Stomach (tissue), 9 donors: ENCODE results near the gene ALAD. TPM values are rescaled to one million over a fixed set of nuclear protein-coding genes. Genes with fewer than 3 reads are reported as not detected.
"Not testable (repeated sequence)": the region's sequence is repeated elsewhere in the genome, so short reads cannot be mapped to it uniquely, and the experiment has no call there.

Experiments
- DNase-seq, 2 donors: peaks; one replicate each; pipeline versions ENCODE4 v3.0.0 to v3.0.0-alpha.2; 2013 to 2019
- H3K27ac ChIP-seq, 5 donors: fragments of 200-600 bp in 4 of 5; sonication (generic) in 4 of 5; one replicate each; pipeline ENCODE4 v1.5.1; 2013 to 2019; ENCODE audit warnings: mild to moderate bottlenecking in 1 of 5, moderate library complexity in 1 of 5
- H3K27me3 ChIP-seq, 3 donors: fragments of 200-600 bp; sonication (generic); one replicate each; pipeline ENCODE4 v1.5.1; 2017 to 2019; ENCODE audit warnings: mixed run types in 1 of 3
- H3K36me3 ChIP-seq, 4 donors: fragments of 200-600 bp; sonication (generic); 1 replicate in 3 of 4; 2 replicates in 1 of 4; pipeline ENCODE4 v1.5.1; 2016 to 2019
- H3K4me1 ChIP-seq, 4 donors: fragments of 200-600 bp; sonication (generic); one replicate each; pipeline ENCODE4 v1.5.1; 2016 to 2019
- H3K4me3 ChIP-seq, 4 donors: fragments of 200-600 bp; sonication (generic) in 3 of 4; one replicate each; pipeline ENCODE4 v1.5.1; 2016 to 2019; ENCODE audit warnings: mild to moderate bottlenecking in 1 of 4
- H3K9me3 ChIP-seq, 4 donors: fragments of 200-600 bp; sonication (generic); one replicate each; pipeline ENCODE4 v1.5.1; 2016 to 2019
- CTCF ChIP-seq, 7 experiments: fragments of 450-650 bp in 4 of 7; fragments of 200-600 bp in 3 of 7; sonication (generic) in 3 of 7; IDR thresholded peaks; one replicate each; pipeline ENCODE4 v1.5.1; 2016 to 2019; ENCODE audit warnings: antibody characterized with exemption in 7 of 7, control low read depth in 2 of 7, mild to moderate bottlenecking in 1 of 7
- EP300 ChIP-seq: sonication (generic); formaldehyde crosslinking; IDR thresholded peaks from one replicate; pipeline ENCODE4 v1.6.1; 2017; ENCODE audit warnings: antibody characterized with exemption
- POLR2A ChIP-seq, 4 donors: fragments of 450-650 bp; IDR thresholded peaks; one replicate each; pipeline ENCODE4 v1.6.1; 2016; ENCODE audit warnings: antibody characterized with exemption in 4 of 4, control low read depth in 2 of 4, mild to moderate bottlenecking in 1 of 4, moderate library complexity in 1 of 4
- POLR2AphosphoS5 ChIP-seq, 3 donors: sonication (generic); formaldehyde crosslinking; IDR thresholded peaks; one replicate each; pipeline ENCODE4 v1.6.1; 2016; ENCODE audit warnings: antibody characterized with exemption in 3 of 3
- WGBS, 5 donors: extraction: QIAGEN DNeasy Blood & Tissue Kit in 3 of 5; methylation state at CpG; one replicate each; pipeline versions ENCODE4 v1.1.5 to v1.1.7; 2013 to 2018; 5-methylcytosine and 5-hydroxymethylcytosine counted together
- intact Hi-C: fragments of 100-400 bp; cut with DNase I; formaldehyde crosslinking; loops from one replicate; pipeline ENCODE4 v1.15.1; 2023; ENCODE audit warnings: low total_unique reads
- polyA plus RNA-seq, 3 donors: library from polyadenylated mRNA; stranded (reverse); fragments of 200-250 nt; gene quantifications; one replicate each; pipeline ENCODE4 v1.2.3, GENCODE V29; 2013
- total RNA-seq, 5 donors: library from RNA; depleted of rRNA; stranded (reverse); fragments of >200 nt; gene quantifications; one replicate each; pipeline versions ENCODE4 v1.1.0 to v1.2.3, GENCODE V29; 2014 to 2016
- donor health status: healthy with polysubstance abuse.
- donor health status: Bipolar disorder and iron deficiency.
- donor health status: healthy.

Gene ALAD
- total and polyA plus RNA-seq, 8 donors, result 30.8 to 102 (median 52.5) TPM

GRCh38 chr9:113444736-113445135 is 43.7 kb upstream of the ALAD start:
- no peaks in the 10 kb centered on the region for H3K27me3 ChIP-seq
- no peak overlapping the region for H3K4me3 ChIP-seq
- no peaks in the 10 kb centered on the region for H3K9me3 ChIP-seq
- peaks cover 0 to 14% (median 2%) of the 10 kb centered on the region in 4 donors for H3K4me1 ChIP-seq
- no peak overlapping the region for H3K27ac ChIP-seq
- TF ChIP-seq CTCF (IDR thresholded peaks at IDR 0.05) (no peak), EP300 (no peak), POLR2AphosphoS5 (IDR thresholded peaks at IDR 0.05) (no peak), POLR2A (IDR thresholded peaks at IDR 0.05) (no peak)
- WGBS, 5 donors, result 80 to 100% (median 84%) methylated on average over 2 of the region's 2 CpGs
- intact Hi-C loops, result loop anchor here (5.0 kb wide), 2 partner anchors 143 to 213 kb away; no protein-coding TSS in a partner anchor
- no peak for DNase-seq
- H3K36me3 ChIP-seq, result no peaks in the 10 kb centered on the region

- H3K4me1 ChIP-seq, H3K4me3 ChIP-seq, H3K36me3 ChIP-seq, H3K27ac ChIP-seq, intact Hi-C loops, H3K9me3 ChIP-seq, H3K27me3 ChIP-seq, DNase-seq: not testable (repeated sequence)
- WGBS, 5 donors, result 86 to 100% (median 95%) methylated on average over 1 of the region's 1 CpG
Observed at GRCh38 chr9:113437716-113438115, 36.6 kb upstream of the ALAD start.

GRCh38 chr9:113436728-113437515 is 35.8 kb upstream of the ALAD start:
- WGBS, 5 donors, result 68 to 77% (median 76%) methylated on average over 4 of the region's 4 CpGs
- Histone ChIP-seq H3K27ac (no peak overlapping the region), H3K36me3 (no peaks in the 10 kb centered on the region), H3K4me3 (no peak overlapping the region), H3K9me3 (no peaks in the 10 kb centered on the region), H3K4me1 (no peaks in the 10 kb centered on the region), H3K27me3 (no peaks in the 10 kb centered on the region)
- no peak for TF ChIP-seq CTCF (IDR thresholded peaks at IDR 0.05)
- TF ChIP-seq POLR2AphosphoS5 (IDR thresholded peaks at IDR 0.05), result no peak
- no peak for TF ChIP-seq POLR2A (IDR thresholded peaks at IDR 0.05)
- no peak for TF ChIP-seq EP300
- intact Hi-C loops, result no loop called here
- DNase-seq, result no peak

- no peak overlapping the region for H3K27ac ChIP-seq
- H3K27me3 ChIP-seq, result no peaks in the 10 kb centered on the region
- H3K4me1 ChIP-seq, result no peaks in the 10 kb centered on the region
- no peaks in the 10 kb centered on the region for H3K9me3 ChIP-seq
- intact Hi-C loops, result no loop called here
- no peak overlapping the region for H3K4me3 ChIP-seq
- no peak for TF ChIP-seq POLR2AphosphoS5 (IDR thresholded peaks at IDR 0.05)
- TF ChIP-seq POLR2A (IDR thresholded peaks at IDR 0.05), result no peak
- no peak for TF ChIP-seq CTCF (IDR thresholded peaks at IDR 0.05)
- no peak for TF ChIP-seq EP300
- no peak for DNase-seq
- no peaks in the 10 kb centered on the region for H3K36me3 ChIP-seq
Observed at GRCh38 chr9:113431191-113431590, 30.1 kb upstream of the ALAD start.

DNA sequence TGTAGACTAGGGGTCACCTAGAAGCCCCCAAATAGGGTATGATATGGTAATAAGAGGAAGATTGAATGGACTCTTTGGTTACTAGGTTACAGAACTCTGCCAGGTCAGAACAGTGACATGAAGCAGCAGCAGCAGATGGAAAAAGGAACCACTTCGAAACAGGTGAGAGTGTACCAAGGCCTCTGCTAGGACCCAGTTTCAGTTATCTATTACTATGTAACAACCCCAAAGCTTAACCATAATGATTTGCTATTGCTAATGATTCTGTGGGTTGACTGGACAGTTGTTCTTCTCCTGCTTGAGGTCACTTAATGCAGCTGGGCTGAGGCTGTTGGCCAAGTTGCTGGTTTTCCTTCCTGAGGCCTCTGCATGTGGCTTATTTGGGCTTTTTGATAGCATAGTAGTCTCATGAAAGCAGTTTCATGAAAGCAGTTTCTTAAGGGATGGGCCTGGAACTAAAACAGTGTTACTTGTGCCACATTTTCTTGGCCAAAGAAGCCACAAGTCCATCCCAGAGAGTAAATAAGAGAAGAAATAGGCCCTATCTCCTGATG is 27.1 kb upstream of the ALAD start:
- DNase-seq, result peak in 1 of 2 donors; percentile 27
- TF ChIP-seq CTCF (IDR thresholded peaks at IDR 0.05) (no peak), POLR2A (IDR thresholded peaks at IDR 0.05) (no peak), POLR2AphosphoS5 (IDR thresholded peaks at IDR 0.05) (no peak), EP300 (no peak)
- Histone ChIP-seq H3K4me1 (no peaks in the 10 kb centered on the region), H3K36me3 (no peaks in the 10 kb centered on the region), H3K27ac (no peak overlapping the region), H3K9me3 (no peaks in the 10 kb centered on the region), H3K27me3 (no peaks in the 10 kb centered on the region), H3K4me3 (no peak overlapping the region)
- 88 to 96% (median 95%) methylated on average over 1 of the region's 1 CpG for WGBS, 5 donors
- intact Hi-C loops, result no loop called here
